LNCaP clone FGC (cell line): Measurements from ENCODE around the gene ZNF831.

Source experiments
- DNase-seq: peaks from one replicate; pipeline ENCODE4 v3.0.0-alpha.2; 2011; ENCODE audit warnings: low read depth
- H3K4me3 ChIP-seq: 2 replicates; pipeline ENCODE4 v1.5.1; 2011; ENCODE audit warnings: mild to moderate bottlenecking, low read depth, low read length, control low read depth
- TF ChIP-seq, protein P1 (sequence below): IDR thresholded peaks from 2 replicates; pipeline ENCODE4 v1.5.1; 2012; ENCODE audit warnings: mild to moderate bottlenecking; ENCODE audit not compliant: control insufficient read depth, insufficient read depth; ENCODE audit errors: extremely low read depth

Gene ZNF831

DNA sequence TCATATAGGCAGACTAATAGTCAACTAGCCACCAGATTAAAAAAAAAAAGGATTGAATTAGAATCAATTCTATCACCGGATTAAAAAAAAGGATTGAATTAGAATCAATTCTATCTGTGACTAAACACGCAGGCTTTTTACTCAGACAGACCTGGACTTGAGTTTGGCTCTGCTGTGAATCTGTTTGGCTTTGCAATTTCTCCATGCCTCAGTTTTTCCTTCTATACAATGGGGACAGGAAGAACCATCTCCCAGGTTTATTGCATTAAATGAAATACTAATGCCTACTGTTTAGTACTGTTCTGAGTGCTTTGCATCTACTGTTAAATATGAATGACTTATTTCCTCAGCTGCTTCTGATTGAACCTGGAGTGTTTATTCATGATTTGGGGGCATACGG is 106.8 kb downstream of the ZNF831 start:
- TF ChIP-seq, protein P1, sequence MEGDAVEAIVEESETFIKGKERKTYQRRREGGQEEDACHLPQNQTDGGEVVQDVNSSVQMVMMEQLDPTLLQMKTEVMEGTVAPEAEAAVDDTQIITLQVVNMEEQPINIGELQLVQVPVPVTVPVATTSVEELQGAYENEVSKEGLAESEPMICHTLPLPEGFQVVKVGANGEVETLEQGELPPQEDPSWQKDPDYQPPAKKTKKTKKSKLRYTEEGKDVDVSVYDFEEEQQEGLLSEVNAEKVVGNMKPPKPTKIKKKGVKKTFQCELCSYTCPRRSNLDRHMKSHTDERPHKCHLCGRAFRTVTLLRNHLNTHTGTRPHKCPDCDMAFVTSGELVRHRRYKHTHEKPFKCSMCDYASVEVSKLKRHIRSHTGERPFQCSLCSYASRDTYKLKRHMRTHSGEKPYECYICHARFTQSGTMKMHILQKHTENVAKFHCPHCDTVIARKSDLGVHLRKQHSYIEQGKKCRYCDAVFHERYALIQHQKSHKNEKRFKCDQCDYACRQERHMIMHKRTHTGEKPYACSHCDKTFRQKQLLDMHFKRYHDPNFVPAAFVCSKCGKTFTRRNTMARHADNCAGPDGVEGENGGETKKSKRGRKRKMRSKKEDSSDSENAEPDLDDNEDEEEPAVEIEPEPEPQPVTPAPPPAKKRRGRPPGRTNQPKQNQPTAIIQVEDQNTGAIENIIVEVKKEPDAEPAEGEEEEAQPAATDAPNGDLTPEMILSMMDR = no peak
- no peak for DNase-seq
- H3K4me3 ChIP-seq = no peak overlapping the region

DNA sequence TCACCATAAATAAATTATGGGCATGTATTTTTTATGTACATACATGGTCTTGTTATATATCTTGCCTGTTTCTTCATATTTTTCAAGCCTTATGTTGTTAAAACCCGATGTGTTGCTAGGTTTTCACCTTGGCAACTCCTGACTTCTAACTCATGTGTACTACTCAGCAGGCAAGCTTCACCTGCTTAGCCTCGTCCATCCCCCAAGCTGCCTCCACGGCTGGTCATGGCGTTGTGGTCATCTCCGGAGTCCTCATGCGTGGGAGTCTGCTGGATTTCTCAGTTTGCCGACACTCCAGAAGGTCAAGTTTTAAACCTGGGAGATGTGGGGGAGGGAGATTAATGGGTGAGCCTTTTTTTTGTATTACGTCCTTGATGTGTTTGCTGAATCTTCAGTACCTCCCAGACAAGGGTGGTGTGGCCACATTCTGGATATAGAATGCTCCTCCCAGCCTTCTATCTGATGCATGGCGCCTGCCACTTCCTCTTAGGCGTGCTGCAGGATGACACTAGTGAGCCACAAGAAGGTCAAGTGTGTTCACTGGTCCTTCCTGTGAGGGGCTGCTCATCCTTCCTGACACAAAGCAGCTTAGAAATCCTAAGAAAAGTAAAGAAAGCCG is 110.2 kb downstream of the ZNF831 start:
- H3K4me3 ChIP-seq = no peak overlapping the region
- DNase-seq = no peak
- TF ChIP-seq, protein P1 = no peak

DNA sequence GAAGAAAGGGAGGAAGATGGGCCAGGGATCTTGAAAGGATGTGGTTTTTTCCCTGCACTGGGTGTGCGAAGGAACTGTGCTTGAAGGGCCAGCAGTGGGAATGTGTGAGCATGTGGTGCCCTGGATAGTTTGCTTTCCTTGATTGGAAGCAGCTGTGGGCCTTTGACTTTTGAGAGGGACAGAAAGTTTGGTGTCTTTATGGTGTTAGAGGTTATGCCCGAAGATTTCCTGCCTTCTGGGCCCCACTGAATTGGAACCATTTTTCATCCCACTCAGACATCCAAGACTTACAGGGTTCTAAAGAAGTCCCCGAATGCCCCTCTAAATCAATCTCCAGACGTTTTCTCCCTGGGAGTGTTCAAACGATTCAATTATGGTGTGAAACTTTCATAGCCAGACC is 113.3 kb downstream of the ZNF831 start:
- TF ChIP-seq, protein P1 = no peak
- DNase-seq = no peak
- H3K4me3 ChIP-seq = no peak overlapping the region

DNA sequence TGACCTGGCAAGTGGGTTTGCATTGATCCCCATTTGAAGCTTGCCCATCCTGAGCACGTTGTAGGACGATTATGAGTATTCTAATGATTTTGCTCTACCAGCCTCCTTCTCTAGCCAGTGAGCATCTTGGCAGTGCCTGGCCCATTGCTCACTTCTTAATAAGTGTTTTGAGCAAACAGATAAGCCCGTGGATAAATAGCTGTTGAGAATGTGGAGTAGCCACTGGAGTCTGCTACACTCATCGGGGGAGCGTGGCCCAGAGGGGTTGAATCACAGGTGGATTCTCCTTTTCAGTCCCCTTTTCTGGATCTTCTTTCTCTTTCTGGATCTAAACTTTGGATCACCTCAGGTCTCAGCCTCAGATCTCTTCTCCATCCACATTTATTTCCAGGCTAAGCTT is 120.8 kb downstream of the ZNF831 start:
- TF ChIP-seq, protein P1 = no peak
- no peak overlapping the region for H3K4me3 ChIP-seq
- DNase-seq = no peak

DNA sequence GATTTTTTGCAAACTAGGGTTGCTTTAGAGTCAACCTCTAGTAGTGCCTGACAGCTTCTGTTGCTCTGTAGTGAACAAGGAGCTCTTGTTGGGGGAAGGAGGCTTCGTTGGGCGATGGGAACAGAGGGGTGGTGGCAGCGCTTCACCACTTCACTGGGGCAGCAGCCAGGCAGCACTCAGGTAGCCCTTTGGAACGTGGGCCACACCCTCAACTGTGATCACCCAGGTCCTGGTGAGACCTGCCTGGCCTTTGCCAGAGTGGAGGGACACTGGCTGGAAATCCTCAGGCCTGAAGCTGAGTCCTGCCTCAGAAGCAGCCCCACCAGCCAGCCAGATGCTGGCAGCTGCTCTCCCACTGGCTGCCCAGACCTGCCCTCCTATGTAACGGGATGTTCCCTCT is 126.4 kb downstream of the ZNF831 start:
- H3K4me3 ChIP-seq = no peak overlapping the region
- no peak for DNase-seq
- TF ChIP-seq, protein P1 = no peak

DNA sequence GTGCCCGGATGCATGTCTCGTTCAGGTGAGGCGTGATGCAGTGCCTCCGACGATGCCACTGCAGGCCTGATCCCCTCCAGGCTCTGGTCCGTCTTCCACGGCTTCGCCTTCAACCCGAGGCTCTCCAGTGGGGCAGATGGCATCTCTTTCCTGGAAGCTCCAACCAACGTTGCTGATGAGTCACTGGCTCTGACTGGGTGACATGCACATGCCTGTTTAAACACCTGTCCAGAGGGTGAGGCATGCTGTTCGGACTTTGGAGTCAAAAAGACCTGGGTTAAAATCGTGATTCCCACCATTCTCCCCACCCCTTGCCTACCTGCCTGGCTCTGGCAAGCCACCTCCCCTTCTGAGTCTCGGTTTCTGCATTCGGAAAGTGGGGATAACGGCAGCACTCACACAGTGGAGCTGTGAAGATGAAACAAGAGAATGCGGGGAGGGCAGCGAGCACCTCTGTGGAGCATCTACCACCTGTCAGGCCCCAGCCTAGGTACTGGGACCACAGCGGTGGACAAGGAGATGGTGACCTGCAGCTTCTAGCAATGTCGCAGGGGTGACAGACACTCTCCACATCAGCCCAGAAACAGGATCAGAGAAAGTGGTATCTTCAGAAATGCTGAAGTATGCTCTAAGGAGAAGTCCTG is 128.2 kb downstream of the ZNF831 start:
- DNase-seq = no peak
- no peak overlapping the region for H3K4me3 ChIP-seq
- TF ChIP-seq, protein P1 = no peak

DNA sequence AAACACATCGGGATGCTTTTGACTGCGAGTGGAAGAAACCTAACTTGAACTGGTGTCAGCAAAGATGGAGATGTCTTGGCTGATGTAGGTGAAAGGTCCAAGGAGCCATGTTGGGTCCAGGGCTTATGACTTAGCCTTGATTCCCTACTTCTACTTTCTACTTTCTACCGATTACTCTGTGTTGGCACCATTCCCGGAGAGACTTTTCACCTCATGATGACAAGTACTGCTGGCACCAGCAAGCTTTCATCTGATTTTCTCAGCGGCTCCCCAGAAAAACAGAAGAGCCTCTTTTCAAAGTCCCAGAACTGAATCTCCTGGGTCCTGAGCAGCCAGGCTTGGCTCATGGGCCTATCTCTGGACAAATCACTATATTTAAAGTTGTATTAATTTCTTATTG is 131.9 kb downstream of the ZNF831 start:
- TF ChIP-seq, protein P1 = no peak
- DNase-seq = no peak
- no peak overlapping the region for H3K4me3 ChIP-seq
